Breast epithelium (tissue), 3 donors: ENCODE measurements around the gene GOLGA6L7.

Experiments
- POLR2A ChIP-seq: fragments of 450-650 bp; IDR thresholded peaks from one replicate; pipeline ENCODE4 v1.6.1; 2016; ENCODE audit warnings: antibody characterized with exemption, mild to moderate bottlenecking, moderate library complexity
- TF ChIP-seq, protein P1 (sequence below), 3 donors: fragments of 450-650 bp; IDR thresholded peaks; one replicate each; pipeline ENCODE4 v1.5.1; 2016 to 2017; ENCODE audit warnings: antibody characterized with exemption in 3 of 3, mild to moderate bottlenecking in 3 of 3, moderate library complexity in 3 of 3

DNA sequence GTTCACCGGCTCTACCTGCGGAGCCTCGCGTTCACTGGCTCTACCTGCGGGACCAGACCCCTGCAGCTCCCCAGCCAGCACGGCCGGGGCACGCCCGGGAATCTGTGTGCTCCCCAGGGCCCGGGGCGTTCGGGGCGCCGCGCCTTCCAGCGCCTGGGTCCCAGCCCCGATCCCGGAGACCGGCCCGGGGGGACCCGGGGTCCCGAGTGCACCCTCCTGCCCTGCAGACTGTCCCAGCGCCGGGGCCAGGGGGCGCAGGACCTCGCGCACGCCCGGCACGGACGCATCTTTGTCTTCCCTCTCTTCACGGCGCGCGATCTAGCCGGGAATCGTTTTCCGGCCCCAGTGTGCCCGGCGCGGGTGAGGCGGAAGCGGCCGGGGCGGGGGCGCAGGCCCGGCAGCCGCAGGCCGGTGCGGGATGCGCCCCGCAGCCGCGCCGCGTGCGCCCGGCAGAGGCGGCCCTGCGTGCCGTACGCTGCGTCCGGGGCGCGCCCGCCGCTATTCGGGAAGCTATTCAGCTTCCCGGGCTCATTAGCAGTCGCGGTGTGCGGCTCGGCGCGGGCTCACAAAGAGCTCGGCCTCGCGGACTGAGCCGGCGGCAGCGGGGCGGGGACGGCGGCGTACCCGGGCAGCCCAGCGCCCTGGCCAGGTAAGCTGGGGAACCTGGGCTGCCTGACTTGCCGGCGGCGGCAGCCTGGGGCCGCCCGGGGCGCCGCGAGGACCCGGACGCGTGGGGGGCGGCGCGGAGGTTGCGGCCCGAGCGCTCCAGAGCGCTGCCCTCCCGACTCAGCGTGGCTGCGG, 37.4 kb upstream of the GOLGA6L7 start, which contains the start of gene APBA2:
- TF ChIP-seq, protein P1, sequence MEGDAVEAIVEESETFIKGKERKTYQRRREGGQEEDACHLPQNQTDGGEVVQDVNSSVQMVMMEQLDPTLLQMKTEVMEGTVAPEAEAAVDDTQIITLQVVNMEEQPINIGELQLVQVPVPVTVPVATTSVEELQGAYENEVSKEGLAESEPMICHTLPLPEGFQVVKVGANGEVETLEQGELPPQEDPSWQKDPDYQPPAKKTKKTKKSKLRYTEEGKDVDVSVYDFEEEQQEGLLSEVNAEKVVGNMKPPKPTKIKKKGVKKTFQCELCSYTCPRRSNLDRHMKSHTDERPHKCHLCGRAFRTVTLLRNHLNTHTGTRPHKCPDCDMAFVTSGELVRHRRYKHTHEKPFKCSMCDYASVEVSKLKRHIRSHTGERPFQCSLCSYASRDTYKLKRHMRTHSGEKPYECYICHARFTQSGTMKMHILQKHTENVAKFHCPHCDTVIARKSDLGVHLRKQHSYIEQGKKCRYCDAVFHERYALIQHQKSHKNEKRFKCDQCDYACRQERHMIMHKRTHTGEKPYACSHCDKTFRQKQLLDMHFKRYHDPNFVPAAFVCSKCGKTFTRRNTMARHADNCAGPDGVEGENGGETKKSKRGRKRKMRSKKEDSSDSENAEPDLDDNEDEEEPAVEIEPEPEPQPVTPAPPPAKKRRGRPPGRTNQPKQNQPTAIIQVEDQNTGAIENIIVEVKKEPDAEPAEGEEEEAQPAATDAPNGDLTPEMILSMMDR (IDR thresholded peaks at IDR 0.05): no peak
- TF ChIP-seq POLR2A: no peak
